Stimulated activated CD8-positive, alpha-beta memory T cell treated with anti-CD3 and anti-CD28 coated beads, Interleukin-2, amount 100 ng/mL, for 48 hours (primary cell): ENCODE data around the gene IDUA.
"Not testable (repeated sequence)": the region's sequence is repeated elsewhere in the genome, so short reads cannot be mapped to it uniquely, and the experiment has no call there.

ENCODE experiments used
- DNase-seq, 2 donors: peaks; one replicate each; pipeline ENCODE4 v3.0.0-alpha.2; 2020; ENCODE audit warnings: low read depth in 2 of 2

Gene IDUA

DNA sequence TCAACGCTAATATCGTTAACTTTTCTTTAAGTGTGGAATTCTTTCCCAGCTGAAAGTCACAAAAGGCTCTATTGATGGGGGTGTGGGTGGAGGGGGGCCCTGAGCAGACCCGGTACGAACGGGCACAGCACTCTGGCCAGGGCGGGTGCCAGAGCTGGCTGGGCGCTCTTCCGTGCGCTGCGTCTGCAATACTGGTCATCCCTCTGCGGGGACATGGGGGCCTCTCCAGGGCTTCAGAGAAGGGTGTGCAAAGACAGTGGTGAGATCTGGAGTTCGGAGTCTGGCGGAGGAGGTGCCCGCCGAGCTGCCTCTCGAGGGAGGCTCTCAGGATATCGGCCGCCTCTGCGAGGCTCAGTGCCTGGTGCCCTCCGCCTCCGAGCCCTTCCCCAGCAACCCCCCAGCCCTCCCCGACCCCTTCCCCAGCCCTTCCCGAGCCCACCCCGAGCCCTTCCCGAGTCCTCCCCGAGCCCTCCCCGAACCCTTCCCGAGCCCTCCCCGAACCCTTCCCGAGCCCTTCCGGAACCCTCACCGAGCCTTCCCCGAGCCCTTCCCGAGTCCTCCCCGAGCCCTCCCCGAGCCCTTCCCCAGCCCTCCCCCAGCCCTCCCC lies 58.9 kb downstream of the IDUA start:
- no peak for DNase-seq

DNA sequence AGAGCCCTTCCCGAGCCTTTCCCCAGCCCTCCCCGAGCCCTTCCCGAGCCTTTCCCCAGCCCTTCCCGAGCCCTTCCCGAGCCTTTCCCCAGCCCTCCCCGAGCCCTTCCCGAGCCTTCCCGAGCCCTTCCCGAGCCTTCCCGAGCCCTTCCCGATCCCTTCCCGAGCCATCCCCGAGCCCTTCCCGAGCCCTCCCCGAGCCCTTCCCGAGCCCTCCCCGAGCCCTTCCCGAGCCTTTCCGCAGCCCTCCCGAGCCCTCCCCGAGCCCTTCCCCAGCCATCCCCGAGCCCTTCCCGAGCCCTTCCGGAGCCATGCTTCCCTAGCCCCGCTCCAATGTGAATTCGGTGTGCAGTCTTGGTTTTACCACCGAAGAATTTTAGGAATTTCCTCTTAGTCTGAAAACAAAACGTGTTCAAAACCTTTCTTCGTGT lies 59.8 kb downstream of the IDUA start:
- not testable (repeated sequence) for DNase-seq

DNA sequence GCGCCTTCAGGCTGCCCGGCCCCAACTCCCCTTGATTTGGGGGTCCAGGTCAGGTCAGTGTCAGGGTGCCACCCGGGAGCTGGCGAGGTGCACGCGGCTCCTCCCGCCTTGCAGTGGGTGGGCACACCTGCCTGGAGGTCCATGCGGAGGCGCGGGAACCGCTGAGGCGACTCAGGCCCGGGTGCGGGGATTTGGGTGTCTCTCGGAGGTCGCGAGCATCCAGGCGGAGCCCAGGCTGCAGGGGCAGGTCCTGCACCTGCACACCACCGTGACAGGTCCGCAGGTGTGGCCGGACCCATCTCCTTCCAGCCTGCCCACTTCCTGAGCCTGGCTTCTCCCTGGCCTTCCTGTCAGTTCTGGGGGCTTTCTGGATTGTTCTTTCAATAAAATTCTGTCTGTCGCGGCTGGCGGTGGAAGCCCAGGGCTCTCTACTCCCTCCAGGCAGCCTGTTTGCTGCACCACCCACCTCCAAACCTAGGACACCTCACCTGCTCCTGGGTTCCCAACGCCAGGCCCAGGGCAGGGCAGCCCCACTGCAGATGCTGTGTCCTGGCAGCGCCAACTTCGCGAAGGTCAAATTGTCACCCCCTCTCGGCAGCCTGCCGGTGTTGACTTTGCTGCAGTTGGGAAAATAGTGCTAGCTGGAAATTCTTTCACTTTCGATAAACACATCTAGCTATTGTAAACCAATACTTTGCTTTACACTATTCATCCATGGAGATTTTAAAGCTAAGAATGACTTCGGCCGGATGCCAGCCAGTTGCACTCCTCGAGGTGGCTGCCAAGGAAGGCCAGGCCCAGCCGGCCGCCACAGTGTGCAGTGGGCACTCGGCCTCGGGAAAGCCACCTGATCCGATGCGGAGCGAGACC lies 60.5 kb downstream of the IDUA start:
- no peak for DNase-seq

DNA sequence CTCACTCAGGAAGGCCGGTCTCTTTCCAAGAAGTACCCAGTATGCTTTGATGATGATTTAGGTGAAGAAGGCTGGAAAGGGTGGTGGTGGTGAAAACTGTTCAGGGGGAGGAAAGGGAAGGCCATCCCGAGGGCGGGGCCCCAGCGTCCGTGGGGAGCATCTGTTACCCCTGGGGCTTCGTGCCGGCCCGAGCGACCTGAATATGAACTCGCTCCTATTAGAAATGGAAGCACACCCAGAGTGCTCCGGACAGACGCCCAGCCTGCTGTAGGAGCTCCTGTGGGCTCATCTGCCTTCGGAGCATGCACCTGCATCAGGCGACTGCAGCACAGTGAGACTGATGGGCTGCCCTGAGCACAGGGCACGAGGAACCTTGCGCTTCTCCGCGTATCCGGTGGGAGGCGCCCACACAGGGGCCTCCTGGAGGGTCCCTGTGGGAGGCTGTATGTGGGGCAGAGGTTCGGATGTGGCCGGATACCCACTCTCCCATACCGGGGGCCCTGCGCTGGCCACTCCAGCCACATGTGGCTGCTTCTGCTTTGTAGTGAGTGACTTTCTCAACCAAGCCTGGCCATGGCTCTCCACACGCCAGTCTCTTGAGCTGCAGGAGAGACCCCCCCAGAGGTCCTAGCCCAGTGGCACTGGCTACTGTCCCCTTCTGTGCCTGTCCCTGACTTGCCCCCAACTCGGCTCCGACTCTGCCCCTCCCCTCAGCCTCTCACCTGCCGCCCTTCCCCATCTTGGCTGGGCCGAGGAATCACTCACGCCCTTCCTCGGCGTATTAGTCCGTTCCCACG lies 61.3 kb downstream of the IDUA start:
- DNase-seq: no peak

DNA sequence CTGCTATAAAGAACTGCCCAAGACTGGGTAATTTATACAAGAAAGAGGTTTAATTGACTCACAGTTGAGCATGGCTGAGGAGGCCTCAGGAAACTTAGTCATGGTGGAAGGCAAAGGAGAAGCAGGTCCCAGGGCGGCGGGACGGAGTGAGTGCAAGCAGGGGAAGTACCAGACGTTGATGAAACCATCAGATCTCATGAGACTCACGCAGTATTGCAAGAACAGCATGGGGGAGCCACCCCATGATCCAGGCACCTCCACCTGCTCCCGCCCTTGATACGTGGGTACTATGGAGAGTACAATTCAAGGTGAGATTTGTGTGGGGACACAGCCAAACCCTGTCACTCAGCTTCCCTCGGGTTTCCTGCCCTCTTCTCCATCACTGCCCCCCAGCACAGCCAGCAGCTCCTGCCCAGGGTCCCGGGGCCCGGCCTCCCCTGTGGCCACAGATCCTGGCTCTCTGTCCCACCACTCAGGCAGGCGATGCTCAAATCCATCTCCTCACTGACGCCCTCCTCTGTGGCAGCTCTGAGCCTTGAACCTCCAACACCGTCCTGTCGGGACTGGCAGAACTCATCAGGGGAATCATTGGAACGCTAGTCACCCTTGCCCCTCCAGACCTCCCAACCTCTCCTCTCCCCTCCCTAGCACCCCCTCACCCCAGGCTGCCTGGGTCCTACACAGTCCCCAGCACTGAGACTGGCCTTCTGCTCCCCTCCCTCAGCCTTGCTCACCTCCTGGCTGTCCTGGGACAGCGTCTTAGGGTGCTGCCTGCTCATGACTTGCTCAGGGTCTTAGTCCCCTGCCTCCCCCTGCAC lies 62.1 kb downstream of the IDUA start:
- peak in 1 of 2 donors; percentile 20 for DNase-seq

DNA sequence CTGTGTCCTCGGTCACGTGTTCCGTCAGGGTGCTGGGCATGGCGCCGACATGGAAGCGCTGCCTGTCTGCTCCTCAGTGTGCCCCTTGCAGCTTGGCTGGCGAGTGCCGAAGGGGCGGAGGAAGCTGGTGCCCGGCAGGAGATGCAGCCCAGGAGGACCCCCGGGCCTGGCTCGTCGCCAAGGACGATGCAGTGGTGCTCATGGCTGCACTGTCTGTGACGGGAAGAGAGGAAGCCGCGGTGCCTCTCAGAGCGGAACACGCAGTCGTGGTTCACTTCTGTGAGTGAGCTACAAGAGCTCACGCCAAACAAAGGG lies 62.7 kb downstream of the IDUA start:
- no peak for DNase-seq

DNA sequence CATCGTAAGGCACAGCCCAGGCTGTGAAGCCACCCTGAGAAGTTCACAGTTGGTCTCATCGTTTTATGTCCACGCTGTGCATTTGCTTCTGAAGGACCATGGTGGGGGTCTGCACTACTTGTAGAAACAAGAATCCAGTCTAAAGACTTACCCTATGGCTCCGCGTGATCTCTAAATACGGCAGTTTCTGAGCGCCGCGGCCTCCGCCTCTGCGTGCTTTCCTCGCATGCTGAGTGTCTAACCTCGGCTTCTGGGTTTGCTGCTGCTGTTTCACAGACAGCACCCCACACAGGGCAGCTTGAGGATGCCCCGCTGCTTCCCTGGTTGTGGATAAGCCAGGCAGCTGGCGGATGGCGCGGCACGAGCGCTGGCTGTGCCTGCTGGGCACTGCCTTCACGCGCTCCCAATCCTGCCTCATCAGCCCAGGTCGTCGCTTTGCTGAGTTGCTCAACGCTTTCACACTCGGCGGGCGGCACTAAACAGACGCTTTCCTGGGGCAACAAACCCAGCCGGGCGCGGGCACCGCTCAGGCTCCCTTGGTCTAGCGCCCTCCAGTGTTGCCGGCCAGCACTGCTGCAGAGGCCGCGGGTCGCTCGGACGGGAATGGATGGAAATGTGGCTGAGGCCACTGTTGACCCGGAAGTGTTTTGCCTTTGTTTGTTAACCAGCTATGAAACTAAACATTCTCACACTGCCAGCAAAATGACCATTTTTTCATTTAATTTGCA lies 63.8 kb downstream of the IDUA start:
- no peak for DNase-seq

DNA sequence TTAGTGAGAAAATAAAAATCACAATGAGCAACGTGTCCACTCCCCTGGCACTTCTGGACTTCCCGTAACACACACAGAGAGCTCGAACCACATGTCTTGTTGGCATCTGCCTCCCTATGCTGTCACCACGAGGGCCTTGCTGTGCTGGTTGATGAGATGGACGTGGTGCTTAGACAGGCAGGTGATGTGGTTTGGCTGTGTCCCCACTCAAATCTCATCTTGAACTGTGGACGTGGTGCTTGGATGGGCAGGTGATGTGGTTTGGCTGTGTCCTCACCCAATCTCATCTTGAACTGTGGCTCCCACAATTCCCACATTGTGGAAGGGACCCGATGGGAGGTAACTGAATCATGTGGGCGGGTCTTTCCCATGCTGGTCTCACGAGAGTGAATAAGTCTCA lies 64.6 kb downstream of the IDUA start:
- no peak for DNase-seq

DNA sequence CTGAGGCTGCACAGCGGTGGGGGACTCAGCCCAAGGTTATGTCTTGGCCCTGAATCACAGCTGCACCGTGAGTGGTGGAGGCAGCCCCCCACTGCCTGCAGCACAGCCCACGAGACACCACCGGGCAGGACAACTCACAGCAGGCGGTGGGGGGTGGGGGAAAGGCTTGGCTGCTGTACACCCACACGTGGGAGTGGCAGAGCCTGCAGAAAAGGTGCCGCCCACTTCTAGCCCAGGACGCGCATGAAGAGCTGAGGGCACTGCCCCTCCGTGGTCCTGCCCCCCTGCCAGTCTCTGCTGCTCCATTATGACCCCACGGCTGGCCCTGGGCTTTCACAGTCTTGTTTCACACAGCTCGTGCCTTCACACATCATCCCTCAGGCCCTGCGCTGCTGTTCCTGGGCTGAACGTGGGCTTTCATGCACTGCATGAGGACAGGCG lies 65.4 kb downstream of the IDUA start:
- DNase-seq: no peak

DNA sequence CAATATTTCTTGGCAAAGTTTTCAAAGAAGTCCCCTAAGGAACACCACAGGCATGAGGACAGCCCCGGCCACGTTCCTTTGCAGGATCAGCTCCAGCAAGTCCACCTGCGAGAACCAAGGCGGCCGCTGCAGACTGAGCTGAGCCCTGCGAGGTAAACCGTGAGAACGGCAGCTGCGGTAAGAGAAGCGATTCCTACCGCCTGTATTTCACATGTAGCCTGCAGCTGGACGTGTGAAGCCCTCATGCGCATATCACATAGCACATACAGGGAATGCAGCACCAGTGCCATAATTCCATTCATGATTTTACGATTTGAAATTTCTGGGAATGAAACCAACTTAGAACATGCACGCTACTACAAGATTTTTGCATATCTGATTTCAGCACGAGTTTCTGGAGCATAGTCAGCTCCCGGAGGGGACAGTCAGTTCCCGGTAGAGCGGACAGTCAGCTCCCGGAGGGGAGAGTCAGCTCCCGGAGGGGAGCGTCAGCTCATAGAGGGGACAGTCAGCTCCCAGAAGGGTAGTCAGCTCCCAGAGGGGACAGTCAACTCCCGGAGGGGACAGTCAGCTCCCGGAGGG lies 66.3 kb downstream of the IDUA start:
- no peak for DNase-seq

DNA sequence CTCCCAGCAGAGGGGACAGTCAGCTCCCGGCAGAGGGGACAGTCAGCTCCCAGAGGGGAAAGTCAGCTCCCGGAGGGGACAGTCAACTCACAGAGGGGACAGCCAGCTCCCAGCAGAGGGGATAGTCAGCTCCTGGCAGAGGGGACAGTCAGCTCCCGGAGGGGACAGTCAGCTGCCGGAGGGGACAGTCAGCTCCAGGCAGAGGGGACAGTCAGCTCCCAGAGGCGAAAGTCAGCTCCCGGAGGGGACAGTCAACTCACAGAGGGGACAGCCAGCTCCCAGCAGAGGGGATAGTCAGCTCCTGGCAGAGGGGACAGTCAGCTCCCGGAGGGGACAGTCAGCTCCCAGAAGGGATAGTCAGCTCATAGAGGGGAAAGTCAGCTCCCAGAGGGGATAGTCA lies 67.0 kb downstream of the IDUA start:
- not testable (repeated sequence) for DNase-seq
